ENCODE results near the gene GLP1R. TPM values are rescaled to one million over a fixed set of nuclear protein-coding genes. Genes with fewer than 3 reads are reported as not detected.

Gene GLP1R
- total and polyA plus RNA-seq, 2 of the 13 experiments (the other 11 are each of a cell fraction or from before 2014, with no cell fraction given), result not detected

- TF ChIP-seq PATZ1 (CRISPR knock-in tag; IDR thresholded peaks at IDR 0.05), result peak; percentile 89
- TF ChIP-seq ZNF350 (CRISPR knock-in tag; IDR thresholded peaks at IDR 0.05; ENCODE audit: borderline replicate concordance, low read depth), result peak; percentile 97
- peak; percentile 55; the same call in 1 of the 2 replicates for TF ChIP-seq PBX3 (CRISPR knock-in tag; IDR thresholded peaks at IDR 0.05; ENCODE audit: borderline replicate concordance)
- TF ChIP-seq, protein P1, sequence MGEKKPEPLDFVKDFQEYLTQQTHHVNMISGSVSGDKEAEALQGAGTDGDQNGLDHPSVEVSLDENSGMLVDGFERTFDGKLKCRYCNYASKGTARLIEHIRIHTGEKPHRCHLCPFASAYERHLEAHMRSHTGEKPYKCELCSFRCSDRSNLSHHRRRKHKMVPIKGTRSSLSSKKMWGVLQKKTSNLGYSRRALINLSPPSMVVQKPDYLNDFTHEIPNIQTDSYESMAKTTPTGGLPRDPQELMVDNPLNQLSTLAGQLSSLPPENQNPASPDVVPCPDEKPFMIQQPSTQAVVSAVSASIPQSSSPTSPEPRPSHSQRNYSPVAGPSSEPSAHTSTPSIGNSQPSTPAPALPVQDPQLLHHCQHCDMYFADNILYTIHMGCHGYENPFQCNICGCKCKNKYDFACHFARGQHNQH (CRISPR knock-in tag; IDR thresholded peaks at IDR 0.05), result peak; percentile 87
- TF ChIP-seq TEAD3 (CRISPR knock-in tag; optimal IDR thresholded peaks at IDR 0.05; ENCODE audit: borderline replicate concordance), result peak; percentile 45
- no peak for TF ChIP-seq KDM1A (CRISPR knock-in tag; IDR thresholded peaks at IDR 0.05)
- peak; percentile 93; the same call in 1 of the 2 replicates for TF ChIP-seq ZNF569 (CRISPR knock-in tag; IDR thresholded peaks at IDR 0.05; ENCODE audit: borderline replicate concordance)
- TF ChIP-seq ATM (IDR thresholded peaks at IDR 0.05; ENCODE audit: borderline replicate concordance), result no peak
- TF ChIP-seq MAFK (conservative IDR thresholded peaks at IDR 0.05 in 1 of 2, IDR thresholded peaks at IDR 0.05 in 1 of 2; ENCODE audit: low read length in 2 of 2), result no peak; a peak in 1 of 4 replicates
- peak; percentile 78 to 80 for TF ChIP-seq POLR2A (IDR thresholded peaks at IDR 0.05; ENCODE audit: insufficient read depth in 1 of 2, low read depth in 2 of 2, low read length in 2 of 2)
- peak; percentile 92 for TF ChIP-seq ZNF44 (CRISPR knock-in tag; IDR thresholded peaks at IDR 0.05)
- 0 out of 2 replicates have a peak, but pooled peaks have one; percentile 84 for TF ChIP-seq ZNF383 (CRISPR knock-in tag; IDR thresholded peaks at IDR 0.05; ENCODE audit: borderline replicate concordance)
- TF ChIP-seq, protein P2, sequence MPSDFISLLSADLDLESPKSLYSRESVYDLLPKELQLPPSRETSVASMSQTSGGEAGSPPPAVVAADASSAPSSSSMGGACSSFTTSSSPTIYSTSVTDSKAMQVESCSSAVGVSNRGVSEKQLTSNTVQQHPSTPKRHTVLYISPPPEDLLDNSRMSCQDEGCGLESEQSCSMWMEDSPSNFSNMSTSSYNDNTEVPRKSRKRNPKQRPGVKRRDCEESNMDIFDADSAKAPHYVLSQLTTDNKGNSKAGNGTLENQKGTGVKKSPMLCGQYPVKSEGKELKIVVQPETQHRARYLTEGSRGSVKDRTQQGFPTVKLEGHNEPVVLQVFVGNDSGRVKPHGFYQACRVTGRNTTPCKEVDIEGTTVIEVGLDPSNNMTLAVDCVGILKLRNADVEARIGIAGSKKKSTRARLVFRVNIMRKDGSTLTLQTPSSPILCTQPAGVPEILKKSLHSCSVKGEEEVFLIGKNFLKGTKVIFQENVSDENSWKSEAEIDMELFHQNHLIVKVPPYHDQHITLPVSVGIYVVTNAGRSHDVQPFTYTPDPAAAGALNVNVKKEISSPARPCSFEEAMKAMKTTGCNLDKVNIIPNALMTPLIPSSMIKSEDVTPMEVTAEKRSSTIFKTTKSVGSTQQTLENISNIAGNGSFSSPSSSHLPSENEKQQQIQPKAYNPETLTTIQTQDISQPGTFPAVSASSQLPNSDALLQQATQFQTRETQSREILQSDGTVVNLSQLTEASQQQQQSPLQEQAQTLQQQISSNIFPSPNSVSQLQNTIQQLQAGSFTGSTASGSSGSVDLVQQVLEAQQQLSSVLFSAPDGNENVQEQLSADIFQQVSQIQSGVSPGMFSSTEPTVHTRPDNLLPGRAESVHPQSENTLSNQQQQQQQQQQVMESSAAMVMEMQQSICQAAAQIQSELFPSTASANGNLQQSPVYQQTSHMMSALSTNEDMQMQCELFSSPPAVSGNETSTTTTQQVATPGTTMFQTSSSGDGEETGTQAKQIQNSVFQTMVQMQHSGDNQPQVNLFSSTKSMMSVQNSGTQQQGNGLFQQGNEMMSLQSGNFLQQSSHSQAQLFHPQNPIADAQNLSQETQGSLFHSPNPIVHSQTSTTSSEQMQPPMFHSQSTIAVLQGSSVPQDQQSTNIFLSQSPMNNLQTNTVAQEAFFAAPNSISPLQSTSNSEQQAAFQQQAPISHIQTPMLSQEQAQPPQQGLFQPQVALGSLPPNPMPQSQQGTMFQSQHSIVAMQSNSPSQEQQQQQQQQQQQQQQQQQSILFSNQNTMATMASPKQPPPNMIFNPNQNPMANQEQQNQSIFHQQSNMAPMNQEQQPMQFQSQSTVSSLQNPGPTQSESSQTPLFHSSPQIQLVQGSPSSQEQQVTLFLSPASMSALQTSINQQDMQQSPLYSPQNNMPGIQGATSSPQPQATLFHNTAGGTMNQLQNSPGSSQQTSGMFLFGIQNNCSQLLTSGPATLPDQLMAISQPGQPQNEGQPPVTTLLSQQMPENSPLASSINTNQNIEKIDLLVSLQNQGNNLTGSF (CRISPR knock-in tag; IDR thresholded peaks at IDR 0.05), result peak; percentile 99
- peak; percentile 88; the same call in 1 of the 2 replicates for TF ChIP-seq ZNF367 (CRISPR knock-in tag; IDR thresholded peaks at IDR 0.05; ENCODE audit: borderline replicate concordance)
- peak; percentile 96 for TF ChIP-seq ZFP37 (CRISPR knock-in tag; IDR thresholded peaks at IDR 0.05; ENCODE audit: borderline replicate concordance)
- no peak for TF ChIP-seq ZNF326 (CRISPR knock-in tag; IDR thresholded peaks at IDR 0.05; ENCODE audit: borderline replicate concordance)
- peak; percentile 77; the same call in 1 of the 2 replicates for TF ChIP-seq THAP7 (CRISPR knock-in tag; IDR thresholded peaks at IDR 0.05)
- TF ChIP-seq SPEN (CRISPR knock-in tag; IDR thresholded peaks at IDR 0.05; ENCODE audit: low read depth), result peak; percentile 98
Measured at GRCh38 chr6:39114704-39115599, 66.4 kb downstream of the GLP1R start, which contains the start of gene SAYSD1 (continued).
